GM21390 (cell line): ENCODE results near the gene TNS1.
A peak's percentile ranks its signal among the peaks of the same experiment; 100 is the strongest.

Experiments used
- ATAC-seq: cut with Tn5 transposase; IDR thresholded peaks from one replicate; pipeline ENCODE4 v1.9.1; 2021; ENCODE audit not compliant: unreplicated experiment

The TNS1 gene

DNA sequence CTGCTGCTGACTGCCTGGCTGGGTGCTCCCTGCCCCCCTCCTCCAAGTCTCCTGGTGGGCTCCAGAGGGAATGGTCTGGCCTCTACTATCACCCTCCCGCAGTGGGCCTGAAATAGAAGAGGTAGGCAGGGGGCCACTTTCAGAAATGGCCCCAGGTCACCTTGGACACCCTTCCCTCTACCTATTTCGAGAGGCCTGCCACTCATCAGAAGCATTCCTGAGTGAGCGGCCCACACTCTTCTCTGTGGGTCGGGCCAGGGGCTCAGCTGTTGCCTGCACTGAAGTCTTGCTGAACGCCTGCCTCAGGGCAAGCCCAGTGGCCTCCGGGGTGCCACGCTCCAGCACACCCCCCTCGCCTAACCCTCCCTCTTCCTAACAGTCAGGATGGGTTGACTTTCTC, 124.9 kb downstream of the TNS1 start:
- ATAC-seq = no peak

GRCh38 chr2:217876253-217876570, 126.6 kb downstream of the TNS1 start:
- no peak for ATAC-seq

DNA sequence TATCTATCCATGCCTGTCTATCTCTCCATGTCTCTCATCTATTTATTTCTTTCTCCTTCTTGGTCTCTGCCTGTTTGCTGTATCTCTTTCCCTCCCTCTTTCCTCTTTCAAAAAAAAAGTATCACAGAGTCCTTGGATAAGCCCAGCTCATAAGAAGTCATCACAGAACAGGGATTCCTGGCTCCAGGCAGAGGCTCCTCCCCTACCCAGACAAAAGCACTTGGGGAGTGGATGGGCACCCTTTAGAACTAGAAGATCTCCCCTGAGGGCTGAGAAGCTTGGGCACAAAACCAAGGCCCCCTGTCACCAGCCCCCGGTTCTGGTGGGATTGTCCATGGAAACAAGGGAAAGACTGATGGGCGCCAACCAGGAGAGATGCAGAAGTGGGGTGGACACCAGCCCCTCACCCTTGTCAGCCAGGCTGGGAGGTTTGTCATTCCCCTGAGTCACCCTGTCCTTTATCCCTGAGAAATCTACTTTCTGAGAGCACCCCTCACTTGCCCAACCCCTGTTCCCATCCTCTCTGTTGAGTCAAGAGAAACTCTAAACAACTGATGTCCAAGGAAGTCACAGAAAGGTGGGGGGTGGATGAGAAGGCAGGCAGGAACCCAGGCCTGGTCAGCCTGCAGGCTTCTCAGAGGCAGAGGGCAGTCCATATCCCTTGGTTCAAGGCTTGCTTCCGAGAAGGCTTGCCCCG, 127.1 kb downstream of the TNS1 start:
- ATAC-seq = no peak

GRCh38 chr2:217875138-217875537, 127.7 kb downstream of the TNS1 start:
- ATAC-seq = no peak

GRCh38 chr2:217873371-217873770, 129.4 kb downstream of the TNS1 start:
- ATAC-seq = no peak

DNA sequence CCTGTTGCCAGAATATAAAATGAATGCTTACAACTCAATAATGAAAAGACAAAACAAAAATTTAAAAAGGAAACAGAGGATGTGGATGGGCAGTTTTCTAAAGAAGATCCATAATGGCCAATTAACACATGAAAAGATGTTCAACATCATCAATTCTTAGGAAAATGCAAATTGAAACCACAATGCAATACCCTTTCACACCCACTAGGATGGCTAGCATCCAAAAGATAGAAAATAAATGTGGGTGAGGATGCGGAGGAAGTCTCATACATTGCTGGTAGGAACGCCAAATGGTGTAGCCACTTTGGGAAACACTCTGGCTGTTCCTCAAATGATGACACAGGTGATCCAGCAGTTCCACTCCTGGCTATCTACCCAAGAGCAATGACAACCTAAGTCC, 130.5 kb downstream of the TNS1 start:
- ATAC-seq = no peak

DNA sequence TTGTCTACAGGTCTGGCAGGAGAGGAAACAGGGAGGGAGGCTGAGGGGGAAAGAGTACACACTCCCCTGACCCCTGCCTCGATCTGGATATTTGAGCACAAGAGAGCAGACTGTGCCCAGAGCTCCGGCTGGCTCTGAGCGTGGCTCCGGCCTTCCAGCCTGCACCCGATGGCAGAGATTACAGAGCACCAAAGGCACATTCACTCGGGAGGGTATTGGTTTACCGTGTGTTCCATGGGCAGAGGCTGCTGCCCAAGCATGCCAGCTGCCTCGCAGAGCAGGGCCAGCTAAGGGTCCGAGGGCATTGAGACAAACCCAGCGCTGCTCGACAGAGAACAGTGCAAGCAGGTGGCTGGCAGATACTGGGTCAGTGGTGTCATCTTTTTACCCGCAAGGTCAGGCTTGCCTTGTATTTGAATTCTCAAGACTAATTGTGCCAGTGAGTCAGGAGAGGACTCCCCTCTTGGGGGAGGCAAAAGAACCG, 132.2 kb downstream of the TNS1 start:
- no peak for ATAC-seq

GRCh38 chr2:217868911-217869334, 133.9 kb downstream of the TNS1 start:
- no peak for ATAC-seq

DNA sequence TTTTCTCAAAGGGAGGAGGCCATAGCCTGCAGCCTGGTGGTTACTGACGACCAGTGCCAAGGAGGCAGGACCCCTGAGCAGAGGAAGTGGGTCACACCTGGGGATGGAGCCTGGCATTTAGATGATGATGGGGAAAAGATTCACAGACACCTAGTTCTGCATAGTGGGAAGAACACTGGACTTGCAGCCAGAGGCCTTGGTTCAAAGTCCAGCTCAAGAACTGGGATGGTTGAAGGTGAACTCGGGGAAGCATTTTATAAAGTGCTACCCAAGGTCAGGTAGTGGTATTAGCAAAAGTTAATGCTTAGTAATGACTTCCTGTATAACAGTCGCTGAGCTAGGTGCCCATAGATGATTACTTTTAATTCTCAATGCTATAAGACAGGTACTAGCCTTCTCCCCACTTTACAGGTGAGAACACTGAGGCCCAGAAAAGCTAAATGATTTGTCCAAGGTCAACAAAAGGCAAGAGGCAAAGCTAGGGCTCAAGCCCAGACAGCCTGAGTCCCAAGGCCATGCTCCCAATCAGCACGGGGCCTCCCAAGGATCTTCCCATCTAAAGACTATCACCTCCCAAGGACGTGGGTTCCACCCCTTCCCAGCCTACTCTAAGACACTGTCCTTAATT, 134.4 kb downstream of the TNS1 start:
- ATAC-seq = no peak

DNA sequence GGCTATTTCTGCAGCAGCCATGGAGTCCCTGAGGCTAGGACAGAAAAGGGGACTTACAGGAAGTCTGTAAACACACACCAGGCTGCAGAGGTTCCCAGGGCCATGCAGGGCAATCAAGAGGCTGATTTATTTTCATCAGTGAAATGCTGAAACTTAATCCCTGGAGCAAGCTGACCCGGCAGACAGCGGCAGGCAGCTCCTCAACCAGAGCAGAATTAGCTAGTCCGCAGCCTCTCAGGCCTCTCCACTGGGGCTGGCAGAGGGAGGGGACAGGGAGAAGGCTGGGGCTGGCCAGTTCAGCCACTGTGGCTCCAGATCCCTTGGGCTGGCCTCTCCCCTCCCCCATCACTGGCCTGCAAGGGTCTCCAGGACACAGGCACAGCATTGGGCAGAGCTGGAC, 136.3 kb downstream of the TNS1 start:
- ATAC-seq = no peak

DNA sequence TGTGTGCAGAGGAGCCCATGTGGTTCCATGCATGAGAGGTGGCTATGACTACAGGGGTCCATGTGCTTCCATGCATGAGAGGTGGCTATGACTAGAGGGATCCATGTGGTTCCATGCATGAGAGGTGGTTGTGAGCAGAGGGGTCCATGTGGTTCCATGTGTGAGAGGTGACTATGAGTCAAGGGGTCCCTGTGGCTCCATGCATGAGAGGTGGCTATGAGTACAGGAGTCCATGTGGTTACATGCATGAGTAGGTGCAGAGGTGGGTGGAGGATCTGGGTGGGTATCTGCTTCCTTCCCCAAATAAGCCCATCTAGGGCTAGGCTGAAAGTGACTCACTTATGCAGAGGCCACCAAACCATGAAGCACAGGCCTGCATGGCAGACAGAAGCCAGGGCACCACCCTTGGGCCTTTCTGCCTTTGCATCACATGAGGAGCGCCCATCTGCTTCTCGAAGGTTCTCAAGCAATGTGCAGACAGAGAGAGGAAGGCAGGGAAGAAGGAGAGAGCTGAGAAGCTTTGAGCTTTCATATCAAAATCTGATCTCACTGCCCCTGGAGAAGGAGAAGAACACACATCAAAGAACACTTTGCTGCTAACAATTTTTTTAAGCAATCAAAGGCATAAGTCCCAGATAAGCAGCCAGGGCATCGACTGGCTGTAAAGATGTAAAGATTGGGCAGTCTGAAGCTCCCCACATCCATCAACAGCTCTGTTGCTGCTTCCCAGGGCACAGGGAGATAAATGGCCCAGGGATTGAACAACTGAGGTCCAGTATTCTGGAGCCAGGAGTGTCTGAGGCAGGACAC, 137.6 kb downstream of the TNS1 start:
- peak; percentile 76 for ATAC-seq

DNA sequence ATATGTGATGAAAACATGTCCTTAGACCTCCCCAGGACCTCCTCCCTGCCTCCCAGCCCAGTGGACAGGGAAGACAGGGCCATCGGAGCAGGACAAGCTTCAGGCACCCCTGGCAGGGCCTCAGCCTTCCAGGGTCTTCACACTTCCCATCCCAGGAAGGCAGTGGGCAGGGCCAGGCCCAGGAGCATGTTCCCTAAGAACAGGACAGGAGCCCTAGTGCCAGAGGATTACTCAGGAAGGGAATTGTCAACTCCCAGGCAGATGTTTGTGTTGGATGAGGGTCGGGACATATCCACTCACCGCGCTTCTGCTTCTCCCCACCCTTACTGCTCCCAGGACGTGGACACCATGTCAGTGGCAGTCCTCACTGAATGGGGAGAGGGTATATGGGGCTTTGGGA, 138.9 kb downstream of the TNS1 start:
- no peak for ATAC-seq

DNA sequence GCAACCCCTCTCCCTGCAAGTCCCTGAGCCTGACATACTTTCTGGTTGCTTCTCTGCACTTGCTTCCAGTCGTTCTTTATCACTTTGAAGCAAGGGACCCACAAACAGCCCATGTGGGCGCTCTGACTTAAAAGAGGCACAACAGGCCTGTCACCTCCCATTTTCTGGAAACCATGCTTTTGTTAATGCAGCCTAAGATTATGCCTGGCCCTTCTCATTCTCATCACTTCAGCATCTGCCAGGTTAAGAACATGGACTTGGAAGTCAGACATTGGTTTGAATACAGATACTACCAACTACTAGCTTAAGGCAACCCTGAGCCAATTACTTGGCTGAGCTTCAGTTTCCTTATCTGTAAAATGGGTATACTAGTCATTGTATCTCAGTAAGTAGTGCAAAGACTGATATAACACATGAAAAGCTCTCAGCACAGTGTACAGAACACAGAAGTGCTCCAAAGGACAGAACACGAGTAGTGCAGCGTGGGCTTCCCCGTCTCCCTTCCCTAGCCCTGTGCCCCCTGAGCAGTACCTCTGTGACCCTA, 141.4 kb downstream of the TNS1 start:
- no peak for ATAC-seq

DNA sequence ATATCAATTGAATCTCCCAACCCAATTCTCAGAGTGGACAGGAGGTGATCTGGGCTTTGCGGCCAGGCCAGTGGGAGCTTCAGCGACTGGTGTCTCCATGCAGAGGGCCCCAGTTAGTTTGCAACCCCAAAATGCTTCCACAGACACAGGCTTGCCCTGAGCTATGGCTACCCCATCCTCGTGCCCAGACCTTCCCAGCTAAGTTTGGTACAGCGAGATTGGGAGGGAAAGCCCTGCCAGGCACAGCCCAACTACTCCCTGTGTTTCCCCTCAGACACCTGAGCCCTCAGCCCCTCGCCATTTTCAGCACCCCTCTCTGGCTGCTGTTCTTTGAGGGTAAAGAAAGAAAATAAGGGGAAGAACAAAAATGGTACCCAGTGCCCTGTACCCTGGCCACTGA, 142.9 kb downstream of the TNS1 start:
- ATAC-seq = no peak

GRCh38 chr2:217858519-217859491, 144.0 kb downstream of the TNS1 start:
- ATAC-seq = no peak

GRCh38 chr2:217857624-217858506, 144.9 kb downstream of the TNS1 start:
- no peak for ATAC-seq

- ATAC-seq = no peak
These were observed 145.9 kb downstream of the TNS1 start for GRCh38 chr2:217856871-217857270.

DNA sequence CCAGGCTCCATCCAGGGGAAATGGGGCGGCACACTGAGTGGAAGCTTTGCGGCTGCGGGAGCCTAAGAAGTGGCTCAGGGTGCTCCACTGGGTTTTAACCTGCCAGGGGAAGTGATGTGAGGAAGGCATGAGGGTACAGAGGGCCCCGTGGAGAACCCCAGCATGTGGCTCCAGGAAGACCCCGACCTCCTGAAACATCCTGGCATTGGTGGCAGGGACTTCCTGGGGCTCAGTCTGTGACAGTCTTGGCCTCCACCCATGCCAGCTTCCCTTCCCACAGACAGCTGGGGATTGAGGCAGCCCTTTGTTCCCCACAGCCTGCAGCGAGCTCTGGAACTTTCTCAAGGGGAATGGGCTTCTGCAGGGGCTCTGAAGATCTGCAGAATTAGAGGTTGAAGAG, 146.6 kb downstream of the TNS1 start:
- ATAC-seq = no peak

- ATAC-seq = no peak
These were observed 147.9 kb downstream of the TNS1 start for GRCh38 chr2:217854684-217855420.
